ENCODE results near the gene HDAC5.

HDAC5 gene

DNA sequence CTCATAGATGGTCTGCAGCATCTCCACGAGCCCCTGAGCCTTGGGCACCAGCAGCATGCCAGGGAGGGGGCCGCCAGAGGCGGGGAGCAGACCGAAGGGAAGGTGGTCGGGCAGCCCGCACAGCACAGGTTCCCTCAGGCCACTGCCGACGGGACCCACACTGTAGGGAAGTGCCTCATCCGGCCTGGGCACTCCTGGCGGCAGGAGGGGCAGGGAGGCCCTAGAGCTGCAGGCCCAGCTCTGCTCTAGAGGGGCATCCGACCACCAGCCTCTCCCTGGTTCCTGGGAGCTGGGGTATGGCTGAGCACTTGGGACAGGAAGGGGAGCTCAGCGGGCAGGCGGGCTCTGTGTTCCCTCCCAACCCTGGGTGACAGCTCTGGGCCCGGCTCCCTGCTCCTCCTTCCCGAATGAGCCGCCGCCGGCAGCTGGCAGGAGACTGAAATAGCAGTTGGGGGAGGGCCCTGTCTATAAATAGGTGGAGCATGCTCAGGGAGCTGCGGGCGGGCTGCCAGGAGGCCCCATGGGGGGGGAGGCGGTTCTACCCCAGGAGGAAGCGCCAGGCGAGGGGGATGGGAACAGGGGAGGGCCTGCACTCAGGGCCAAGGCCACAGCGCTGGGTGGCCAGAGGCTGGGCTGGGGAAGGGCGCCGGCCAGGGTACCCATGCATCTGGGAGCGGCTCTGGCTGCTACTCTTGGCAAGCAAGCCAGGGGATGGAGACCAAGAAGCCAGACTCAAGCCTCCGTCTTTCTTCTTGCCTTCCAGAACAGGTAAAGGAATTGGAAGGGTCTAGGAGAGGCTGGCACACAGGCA, 12.4 kb downstream of the HDAC5 start:
- H3K9me3 ChIP-seq (ENCODE audit: insufficient read depth, low read depth, low read length), result no peaks in the 10 kb centered on the region
- H3K4me2 ChIP-seq (ENCODE audit: low read length), result peak overlapping the region; percentile 23
- H3K27ac ChIP-seq (ENCODE audit: low read depth, low read length), result peak overlapping the region; percentile 7
- H3K14ac ChIP-seq (ENCODE audit: low read length), result peak overlapping the region; percentile 11
- H2AFZ ChIP-seq (ENCODE audit: insufficient read depth, low read length, poor library complexity), result peak overlapping the region; percentile 42
- peaks cover 2% of the 10 kb centered on the region for H3K79me2 ChIP-seq (ENCODE audit: control insufficient read depth, insufficient read depth, low read length, poor library complexity)
- no peak overlapping the region for H3K23ac ChIP-seq (ENCODE audit: low read length)
- no CpG with 5 or more reads among the region's 28 CpGs for WGBS (ENCODE audit: extremely low coverage, insufficient coverage, insufficient read length)
- H3K4ac ChIP-seq (ENCODE audit: low read depth, low read length), result no peak overlapping the region
- H2BK120ac ChIP-seq (ENCODE audit: insufficient read depth, low read length, poor library complexity), result peak overlapping the region; percentile 10
- H3K27me3 ChIP-seq (ENCODE audit: insufficient read depth, low read length), result no peaks in the 10 kb centered on the region
- peaks cover 0 to 7% of the 10 kb centered on the region in 2 experiments for H3K36me3 ChIP-seq (ENCODE audit: control insufficient read depth in 1 of 2, insufficient read depth in 2 of 2, low read length in 2 of 2)
- H2BK12ac ChIP-seq (ENCODE audit: low read length), result peak overlapping the region; percentile 5
- no peak overlapping the region for H2BK5ac ChIP-seq (ENCODE audit: low read depth, low read length, poor library complexity)
- H2AK5ac ChIP-seq (ENCODE audit: low read length), result no peak overlapping the region
- H3K4me3 ChIP-seq (ENCODE audit: low read depth, low read length), result no peak overlapping the region
- no peak overlapping the region for H4K12ac ChIP-seq (ENCODE audit: low read depth, low read length)
- H4K8ac ChIP-seq (ENCODE audit: low read depth, low read length), result peak overlapping the region; percentile 25
- peak overlapping the region; percentile 65 for H3K18ac ChIP-seq (ENCODE audit: low read length)
- H3K4me1 ChIP-seq (ENCODE audit: control insufficient read depth in 1 of 2, insufficient read depth in 2 of 2, low read length in 2 of 2), result peaks cover 18 to 25% of the 10 kb centered on the region in 2 experiments
- peak; percentile 79 to 87 for DNase-seq
- H3K9ac ChIP-seq (ENCODE audit: low read length), result no peak overlapping the region
- peaks cover 20% of the 10 kb centered on the region for H3K79me1 ChIP-seq (ENCODE audit: low read length)
- peak overlapping the region; percentile 50 for H4K91ac ChIP-seq (ENCODE audit: low read depth, low read length)

DNA sequence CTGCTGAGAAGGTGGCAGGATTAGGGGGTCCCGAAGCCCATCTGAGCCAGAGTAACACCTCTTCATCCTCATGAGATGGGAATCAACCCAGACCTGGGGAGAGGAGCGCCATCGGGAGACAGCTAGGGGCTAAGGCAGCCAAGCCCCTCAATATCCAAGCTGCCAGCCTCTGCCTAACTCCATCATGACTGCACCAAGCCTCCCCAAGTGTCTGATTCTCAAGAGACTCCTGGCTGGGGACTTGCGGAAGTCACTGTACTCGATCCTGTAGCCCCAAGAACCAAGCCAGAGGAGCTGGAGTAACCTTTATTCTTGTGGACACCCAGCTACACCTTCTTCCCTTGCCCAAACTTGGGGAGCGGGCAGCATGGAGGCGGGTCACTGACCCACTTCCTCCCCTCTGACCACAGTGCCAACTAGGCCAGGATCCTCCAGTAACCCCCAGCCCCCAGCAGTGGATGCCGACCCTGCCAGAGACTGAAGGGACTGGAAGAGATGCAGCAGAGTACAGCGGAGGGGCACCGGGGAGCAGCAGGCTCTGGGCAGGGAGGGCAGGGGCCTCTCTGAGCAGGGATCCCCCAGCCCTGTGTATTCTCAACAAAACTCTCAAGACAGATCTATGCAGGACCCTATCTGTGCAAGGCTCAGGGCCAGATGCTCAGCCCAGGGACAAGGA, 13.3 kb downstream of the HDAC5 start:
- Histone ChIP-seq H3K9ac (ENCODE audit: low read length) (no peak overlapping the region), H3K27me3 (ENCODE audit: insufficient read depth, low read length) (no peaks in the 10 kb centered on the region), H3K23ac (ENCODE audit: low read length) (no peak overlapping the region), H3K4ac (ENCODE audit: low read depth, low read length) (no peak overlapping the region), H2BK12ac (ENCODE audit: low read length) (peak overlapping the region; percentile 1), H3K9me3 (ENCODE audit: insufficient read depth, low read depth, low read length) (no peaks in the 10 kb centered on the region), H2AK5ac (ENCODE audit: low read length) (peak overlapping the region; percentile 49), H3K4me1 (ENCODE audit: control insufficient read depth in 1 of 2, insufficient read depth in 2 of 2, low read length in 2 of 2) (peaks cover 18 to 25% of the 10 kb centered on the region in 2 experiments), H4K91ac (ENCODE audit: low read depth, low read length) (peak overlapping the region; percentile 65), H3K14ac (ENCODE audit: low read length) (peak overlapping the region; percentile 12), H3K27ac (ENCODE audit: low read depth, low read length) (no peak overlapping the region), H4K8ac (ENCODE audit: low read depth, low read length) (peak overlapping the region; percentile 9), H2BK5ac (ENCODE audit: low read depth, low read length, poor library complexity) (peak overlapping the region; percentile 55), H3K4me2 (ENCODE audit: low read length) (no peak overlapping the region), H2BK120ac (ENCODE audit: insufficient read depth, low read length, poor library complexity) (peak overlapping the region; percentile 57), H3K18ac (ENCODE audit: low read length) (no peak overlapping the region), H3K4me3 (ENCODE audit: low read depth, low read length) (no peak overlapping the region), H3K79me2 (ENCODE audit: control insufficient read depth, insufficient read depth, low read length, poor library complexity) (peaks cover 2% of the 10 kb centered on the region), H4K12ac (ENCODE audit: low read depth, low read length) (no peak overlapping the region), H2AFZ (ENCODE audit: insufficient read depth, low read length, poor library complexity) (no peak overlapping the region), H3K36me3 (ENCODE audit: control insufficient read depth in 1 of 2, insufficient read depth in 2 of 2, low read length in 2 of 2) (peaks cover 0 to 7% of the 10 kb centered on the region in 2 experiments), H3K79me1 (ENCODE audit: low read length) (peaks cover 20% of the 10 kb centered on the region)
- no CpG with 5 or more reads among the region's 10 CpGs for WGBS (ENCODE audit: extremely low coverage, insufficient coverage, insufficient read length)
- no peak for DNase-seq

DNA sequence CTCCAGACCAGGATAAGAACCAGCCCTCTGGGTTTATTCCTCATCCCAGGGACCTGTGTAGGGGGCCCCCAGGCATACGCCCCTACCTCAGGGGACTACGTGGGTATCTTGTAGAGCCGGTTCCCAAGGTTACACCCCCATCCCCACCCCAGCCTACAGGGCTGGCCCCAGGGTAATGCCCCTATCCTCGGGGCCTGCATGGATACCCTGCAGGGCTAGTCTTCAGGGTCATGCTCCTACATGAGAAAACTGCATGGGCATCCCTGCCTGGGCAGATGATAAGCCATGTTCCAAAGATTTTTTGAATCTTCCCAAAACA, 14.2 kb downstream of the HDAC5 start:
- peaks cover 2% of the 10 kb centered on the region for H3K79me2 ChIP-seq (ENCODE audit: control insufficient read depth, insufficient read depth, low read length, poor library complexity)
- H3K27me3 ChIP-seq (ENCODE audit: insufficient read depth, low read length), result no peaks in the 10 kb centered on the region
- peak; percentile 98 to 99 for DNase-seq
- H2BK12ac ChIP-seq (ENCODE audit: low read length), result no peak overlapping the region
- H4K8ac ChIP-seq (ENCODE audit: low read depth, low read length), result no peak overlapping the region
- H3K9ac ChIP-seq (ENCODE audit: low read length), result no peak overlapping the region
- H3K27ac ChIP-seq (ENCODE audit: low read depth, low read length), result peak overlapping the region; percentile 84
- peaks cover 4 to 9% of the 10 kb centered on the region in 2 experiments for H3K36me3 ChIP-seq (ENCODE audit: control insufficient read depth in 1 of 2, insufficient read depth in 2 of 2, low read length in 2 of 2)
- no peak overlapping the region for H2AFZ ChIP-seq (ENCODE audit: insufficient read depth, low read length, poor library complexity)
- H3K9me3 ChIP-seq (ENCODE audit: insufficient read depth, low read depth, low read length), result no peaks in the 10 kb centered on the region
- no peak overlapping the region for H2BK5ac ChIP-seq (ENCODE audit: low read depth, low read length, poor library complexity)
- WGBS (ENCODE audit: extremely low coverage, insufficient coverage, insufficient read length), result no CpG with 5 or more reads among the region's 4 CpGs
- no peak overlapping the region for H4K12ac ChIP-seq (ENCODE audit: low read depth, low read length)
- H3K18ac ChIP-seq (ENCODE audit: low read length), result no peak overlapping the region
- H3K4me3 ChIP-seq (ENCODE audit: low read depth, low read length), result no peak overlapping the region
- no peak overlapping the region for H3K23ac ChIP-seq (ENCODE audit: low read length)
- H3K4me2 ChIP-seq (ENCODE audit: low read length), result no peak overlapping the region
- no peak overlapping the region for H2BK120ac ChIP-seq (ENCODE audit: insufficient read depth, low read length, poor library complexity)
- H3K4ac ChIP-seq (ENCODE audit: low read depth, low read length), result no peak overlapping the region
- H4K91ac ChIP-seq (ENCODE audit: low read depth, low read length), result peak overlapping the region; percentile 80
- H2AK5ac ChIP-seq (ENCODE audit: low read length), result no peak overlapping the region
- peaks cover 23% of the 10 kb centered on the region for H3K79me1 ChIP-seq (ENCODE audit: low read length)
- H3K4me1 ChIP-seq (ENCODE audit: control insufficient read depth in 1 of 2, insufficient read depth in 2 of 2, low read length in 2 of 2), result peaks cover 18 to 25% of the 10 kb centered on the region in 2 experiments
- H3K14ac ChIP-seq (ENCODE audit: low read length), result peak overlapping the region; percentile 10

DNA sequence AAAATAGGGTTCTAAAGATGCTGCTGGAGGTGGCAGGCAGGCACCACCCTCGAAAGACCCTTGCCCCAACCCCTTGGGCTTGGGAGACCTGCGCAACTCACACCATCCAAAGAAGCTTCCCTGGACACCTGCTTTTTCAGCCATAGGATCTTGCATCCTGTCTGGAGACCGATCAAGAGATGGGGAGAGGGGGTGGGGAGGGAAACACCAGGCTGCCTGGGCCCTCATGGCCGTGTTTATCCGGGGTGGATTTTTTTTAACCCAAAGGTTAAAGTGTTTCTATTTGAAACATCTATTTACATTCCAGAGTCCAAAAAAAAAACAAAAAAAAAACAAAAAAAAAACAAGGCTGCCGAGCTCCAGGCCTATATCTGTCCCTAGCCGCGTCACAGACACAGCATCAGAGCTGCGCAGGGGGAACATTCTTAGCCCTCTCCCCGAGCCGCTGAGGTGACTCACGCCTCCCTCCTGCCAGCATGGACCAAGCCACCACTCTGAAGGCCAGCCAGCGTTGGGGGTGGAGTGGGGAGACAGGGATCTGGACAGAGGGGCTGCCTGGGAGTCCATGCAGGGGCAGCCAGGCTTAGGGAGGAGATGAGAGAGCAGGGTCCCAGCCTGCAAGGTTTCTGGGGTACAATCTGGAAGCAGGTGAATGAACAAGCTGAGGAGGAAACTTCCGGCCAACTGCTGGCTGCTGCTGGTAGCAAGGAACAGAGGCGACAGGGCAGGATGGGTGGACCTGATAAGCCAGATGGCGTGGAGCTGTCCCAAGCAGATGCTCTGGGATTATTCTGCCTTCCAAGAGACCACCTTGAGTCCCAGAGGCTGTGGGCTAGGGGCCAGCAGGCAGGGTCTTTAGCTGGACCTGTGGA, 14.8 kb downstream of the HDAC5 start:
- Histone ChIP-seq H3K27me3 (ENCODE audit: insufficient read depth, low read length) (no peaks in the 10 kb centered on the region), H3K9me3 (ENCODE audit: insufficient read depth, low read depth, low read length) (no peaks in the 10 kb centered on the region)

More for the DNA sequence above, 14.8 kb downstream of the HDAC5 start:
- Histone ChIP-seq H3K79me1 (ENCODE audit: low read length) (peaks cover 23% of the 10 kb centered on the region), H3K9ac (ENCODE audit: low read length) (no peak overlapping the region), H2BK120ac (ENCODE audit: insufficient read depth, low read length, poor library complexity) (peak overlapping the region; percentile 39), H3K27ac (ENCODE audit: low read depth, low read length) (peak overlapping the region; percentile 84), H3K14ac (ENCODE audit: low read length) (peak overlapping the region; percentile 10), H4K8ac (ENCODE audit: low read depth, low read length) (peak overlapping the region; percentile 20), H3K79me2 (ENCODE audit: control insufficient read depth, insufficient read depth, low read length, poor library complexity) (peaks cover 2% of the 10 kb centered on the region), H3K23ac (ENCODE audit: low read length) (no peak overlapping the region), H3K4ac (ENCODE audit: low read depth, low read length) (peak overlapping the region; percentile 2), H3K36me3 (ENCODE audit: control insufficient read depth in 1 of 2, insufficient read depth in 2 of 2, low read length in 2 of 2) (peaks cover 4 to 10% of the 10 kb centered on the region in 2 experiments), H4K12ac (ENCODE audit: low read depth, low read length) (no peak overlapping the region), H3K4me2 (ENCODE audit: low read length) (peak overlapping the region; percentile 24), H2BK5ac (ENCODE audit: low read depth, low read length, poor library complexity) (peak overlapping the region; percentile 70), H2BK12ac (ENCODE audit: low read length) (peak overlapping the region; percentile 6), H3K4me3 (ENCODE audit: low read depth, low read length) (no peak overlapping the region), H2AK5ac (ENCODE audit: low read length) (peak overlapping the region; percentile 40), H4K91ac (ENCODE audit: low read depth, low read length) (peak overlapping the region; percentile 80), H2AFZ (ENCODE audit: insufficient read depth, low read length, poor library complexity) (no peak overlapping the region), H3K4me1 (ENCODE audit: control insufficient read depth in 1 of 2, insufficient read depth in 2 of 2, low read length in 2 of 2) (peaks cover 20 to 23% of the 10 kb centered on the region in 2 experiments), H3K18ac (ENCODE audit: low read length) (peak overlapping the region; percentile 33)
- peak; percentile 98 for DNase-seq
- no CpG with 5 or more reads among the region's 16 CpGs for WGBS (ENCODE audit: extremely low coverage, insufficient coverage, insufficient read length)
